Ascending aorta (tissue), 2 donors: ENCODE measurements around the gene CELF2. TPM values are rescaled to one million over a fixed set of nuclear protein-coding genes. Genes with fewer than 3 reads are reported as not detected.
A peak's percentile ranks its signal among the peaks of the same experiment; 100 is the strongest.

Source experiments
- DNase-seq, 2 donors: peaks; one replicate each; pipeline ENCODE4 v3.0.0-alpha.2; 2019; ENCODE audit warnings: low spot score in 2 of 2
- H3K27ac ChIP-seq, 2 donors: fragments of 200-600 bp; sonication (generic); one replicate each; pipeline ENCODE4 v1.5.1; 2016 to 2017; ENCODE audit warnings: mild to moderate bottlenecking in 1 of 2
- H3K27me3 ChIP-seq: fragments of 200-600 bp; sonication (generic); one replicate; pipeline ENCODE4 v1.5.1; 2017
- H3K36me3 ChIP-seq, 2 donors: fragments of 200-600 bp; sonication (generic); one replicate each; pipeline ENCODE4 v1.5.1; 2016
- H3K4me1 ChIP-seq, 2 donors: fragments of 200-600 bp; sonication (generic); one replicate each; pipeline ENCODE4 v1.5.1; 2016 to 2017; ENCODE audit warnings: mild to moderate bottlenecking in 1 of 2
- H3K4me3 ChIP-seq, 2 donors: fragments of 200-600 bp; sonication (generic); one replicate each; pipeline ENCODE4 v1.5.1; 2016 to 2017; ENCODE audit warnings: mild to moderate bottlenecking in 1 of 2
- H3K9me3 ChIP-seq, 2 donors: fragments of 200-600 bp; sonication (generic); one replicate each; pipeline ENCODE4 v1.5.1; 2016
- intact Hi-C: fragments of 100-400 bp; cut with DNase I; formaldehyde crosslinking; loops from one replicate; pipeline ENCODE4 v1.15.1; 2023
- total RNA-seq: library from RNA; depleted of rRNA; stranded (reverse); fragments of >200 nt; gene quantifications from one replicate; pipeline ENCODE4 v1.1.0, GENCODE V29; 2016
- TF ChIP-seq, protein P1 (sequence below), 3 experiments: fragments of 200-600 bp in 2 of 3; fragments of 450-650 bp in 1 of 3; sonication (generic) in 2 of 3; IDR thresholded peaks; one replicate each; pipeline ENCODE4 v1.5.1; 2016 to 2019; ENCODE audit warnings: antibody characterized with exemption in 3 of 3, mild to moderate bottlenecking in 1 of 3, moderate library complexity in 1 of 3

The CELF2 gene
- total RNA-seq, 1 donor from 2014 or later = 26.6 TPM

DNA sequence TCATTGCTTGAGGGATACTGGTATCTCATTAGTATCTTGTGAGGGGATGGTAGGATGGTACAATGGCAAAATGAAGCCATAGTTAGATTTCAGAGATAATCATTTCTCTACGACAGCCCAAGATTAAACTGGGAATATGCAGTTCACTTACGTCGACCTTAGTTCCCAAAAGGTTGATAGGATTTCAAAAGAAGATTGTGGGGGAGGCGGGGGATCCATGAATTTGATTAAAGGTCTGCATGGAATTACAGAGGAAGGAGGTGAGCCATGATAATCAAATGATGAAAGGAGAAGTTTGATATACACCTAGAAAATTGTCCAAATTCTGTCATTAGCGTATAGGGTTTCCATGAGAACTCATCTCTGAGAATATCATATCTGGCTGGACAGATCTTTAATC, 206.6 kb downstream of the CELF2 start:
- no peak overlapping the region for H3K4me3 ChIP-seq
- DNase-seq = no peak
- no peaks in the 10 kb centered on the region for H3K9me3 ChIP-seq
- TF ChIP-seq, protein P1, sequence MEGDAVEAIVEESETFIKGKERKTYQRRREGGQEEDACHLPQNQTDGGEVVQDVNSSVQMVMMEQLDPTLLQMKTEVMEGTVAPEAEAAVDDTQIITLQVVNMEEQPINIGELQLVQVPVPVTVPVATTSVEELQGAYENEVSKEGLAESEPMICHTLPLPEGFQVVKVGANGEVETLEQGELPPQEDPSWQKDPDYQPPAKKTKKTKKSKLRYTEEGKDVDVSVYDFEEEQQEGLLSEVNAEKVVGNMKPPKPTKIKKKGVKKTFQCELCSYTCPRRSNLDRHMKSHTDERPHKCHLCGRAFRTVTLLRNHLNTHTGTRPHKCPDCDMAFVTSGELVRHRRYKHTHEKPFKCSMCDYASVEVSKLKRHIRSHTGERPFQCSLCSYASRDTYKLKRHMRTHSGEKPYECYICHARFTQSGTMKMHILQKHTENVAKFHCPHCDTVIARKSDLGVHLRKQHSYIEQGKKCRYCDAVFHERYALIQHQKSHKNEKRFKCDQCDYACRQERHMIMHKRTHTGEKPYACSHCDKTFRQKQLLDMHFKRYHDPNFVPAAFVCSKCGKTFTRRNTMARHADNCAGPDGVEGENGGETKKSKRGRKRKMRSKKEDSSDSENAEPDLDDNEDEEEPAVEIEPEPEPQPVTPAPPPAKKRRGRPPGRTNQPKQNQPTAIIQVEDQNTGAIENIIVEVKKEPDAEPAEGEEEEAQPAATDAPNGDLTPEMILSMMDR (IDR thresholded peaks at IDR 0.05) = no peak
- H3K4me1 ChIP-seq = no peaks in the 10 kb centered on the region
- intact Hi-C loops = no loop called here
- no peaks in the 10 kb centered on the region for H3K27me3 ChIP-seq
- H3K27ac ChIP-seq = no peak overlapping the region
- H3K36me3 ChIP-seq = no peaks in the 10 kb centered on the region

DNA sequence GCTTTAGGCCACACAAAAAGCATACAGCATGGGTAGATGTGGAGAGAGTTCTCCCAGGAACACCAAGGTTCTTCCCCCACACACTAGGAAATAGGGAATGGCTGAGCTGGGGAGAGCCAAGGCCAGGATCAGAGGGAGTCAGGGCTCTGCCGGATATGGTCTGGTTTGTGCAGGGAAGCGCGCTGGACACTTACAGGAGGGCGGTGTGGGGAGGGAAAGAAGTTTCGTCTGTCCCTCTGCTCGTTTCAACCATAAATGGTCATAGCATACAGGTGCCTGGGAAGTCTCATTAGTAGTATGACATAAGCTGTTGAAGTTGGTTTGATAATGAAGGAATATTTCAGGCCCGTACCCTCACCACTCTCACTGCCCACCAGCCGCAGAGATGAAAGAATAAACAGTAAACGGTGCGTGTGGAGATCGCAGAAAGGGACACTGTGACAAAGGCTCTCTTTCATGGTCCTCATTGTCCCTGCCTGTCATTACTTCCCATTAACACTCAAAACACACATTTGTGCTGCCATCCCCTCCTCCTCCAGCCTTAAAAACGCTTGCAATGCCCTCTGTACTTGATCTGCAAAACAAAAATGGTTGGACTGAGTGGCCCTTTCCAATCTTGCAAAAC, 207.2 kb downstream of the CELF2 start:
- intact Hi-C loops = no loop called here
- H3K27ac ChIP-seq = no peak overlapping the region
- no peaks in the 10 kb centered on the region for H3K27me3 ChIP-seq
- no peaks in the 10 kb centered on the region for H3K36me3 ChIP-seq
- TF ChIP-seq, protein P1 (IDR thresholded peaks at IDR 0.05) = no peak
- H3K9me3 ChIP-seq = no peaks in the 10 kb centered on the region
- DNase-seq = no peak
- H3K4me3 ChIP-seq = no peak overlapping the region
- H3K4me1 ChIP-seq = no peaks in the 10 kb centered on the region

- Histone ChIP-seq H3K4me3 (no peak overlapping the region), H3K4me1 (no peaks in the 10 kb centered on the region), H3K27ac (no peak overlapping the region), H3K9me3 (no peaks in the 10 kb centered on the region), H3K27me3 (no peaks in the 10 kb centered on the region), H3K36me3 (no peaks in the 10 kb centered on the region)
- TF ChIP-seq, protein P1 (IDR thresholded peaks at IDR 0.05) = no peak
- intact Hi-C loops = no loop called here
- peak in 1 of 2 donors; percentile 48 for DNase-seq
Observed at GRCh38 chr10:11225935-11226334, 208.3 kb downstream of the CELF2 start.

DNA sequence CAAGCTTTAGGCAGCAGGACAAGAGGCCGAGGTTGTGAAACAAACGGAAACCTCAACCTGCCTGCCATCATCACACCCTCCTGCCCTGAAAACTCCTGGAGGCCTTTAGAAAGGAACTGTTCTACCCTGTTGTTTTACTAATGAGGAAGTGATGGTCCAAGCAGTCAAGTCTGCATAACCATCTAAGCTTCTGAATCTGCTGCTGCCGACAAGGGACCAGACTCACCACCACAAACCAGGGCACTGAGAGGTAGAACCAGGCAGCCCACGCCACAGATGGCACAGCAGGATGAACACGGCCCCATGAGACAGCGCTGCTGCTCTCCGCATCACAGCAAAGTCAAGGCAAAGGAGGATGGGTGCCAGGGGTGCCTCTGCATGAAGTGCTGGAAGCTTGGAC, 209.4 kb downstream of the CELF2 start:
- Histone ChIP-seq H3K9me3 (no peaks in the 10 kb centered on the region), H3K36me3 (no peaks in the 10 kb centered on the region), H3K27ac (no peak overlapping the region), H3K4me1 (no peaks in the 10 kb centered on the region), H3K4me3 (no peak overlapping the region), H3K27me3 (no peaks in the 10 kb centered on the region)
- TF ChIP-seq, protein P1 (IDR thresholded peaks at IDR 0.05) = no peak
- no peak for DNase-seq
- intact Hi-C loops = no loop called here

DNA sequence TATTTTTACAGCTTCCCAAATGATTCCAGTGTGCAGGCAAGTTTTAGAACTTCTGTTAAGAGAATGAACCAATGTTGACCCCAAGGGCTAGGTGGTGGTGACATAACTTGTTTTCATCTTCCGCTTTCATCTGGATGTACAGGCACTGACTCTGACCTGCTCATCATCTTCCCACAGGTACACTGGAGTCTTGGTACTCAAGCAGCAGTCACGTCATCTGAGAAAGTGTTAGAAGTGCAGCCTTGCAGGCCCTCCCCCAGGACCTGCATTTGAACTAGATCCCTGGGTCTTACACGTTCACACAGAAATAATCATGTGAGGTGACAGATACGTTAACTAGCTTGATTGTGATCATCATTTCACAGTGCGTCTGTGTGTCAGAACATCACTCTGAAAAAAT, 212.2 kb downstream of the CELF2 start:
- Histone ChIP-seq H3K9me3 (no peaks in the 10 kb centered on the region), H3K4me3 (no peak overlapping the region), H3K4me1 (no peaks in the 10 kb centered on the region), H3K27me3 (no peaks in the 10 kb centered on the region), H3K27ac (no peak overlapping the region), H3K36me3 (peaks cover 0 to 7% of the 10 kb centered on the region in 2 donors)
- intact Hi-C loops = no loop called here
- no peak for DNase-seq
- TF ChIP-seq, protein P1 (IDR thresholded peaks at IDR 0.05) = no peak
